WTC11 (cell line): ENCODE data around the gene ZSCAN20. TPM values are rescaled to one million over a fixed set of nuclear protein-coding genes. Genes with fewer than 3 reads are reported as not detected.

ENCODE experiments used
- ATAC-seq: fragments of 200-7000 bp; cut with Tn5 transposase; 2 replicates; pipeline ENCODE4 v1.10.0; 2021; ENCODE audit warnings: mild to moderate bottlenecking, moderate library complexity
- CTCF ChIA-PET: fragments of 300-600 bp; sonication (Branson Sonifier 250); formaldehyde crosslinking; loops from one replicate; lab custom pipeline; 2021; ENCODE audit warnings: antibody characterized with exemption; lab: Charles Lee
- POLR2A ChIA-PET: fragments of 350-600 bp; sonication (Branson Sonifier 250); formaldehyde crosslinking; loops from one replicate; lab custom pipeline; 2021; ENCODE audit warnings: antibody characterized with exemption; lab: Charles Lee
- DNase-seq: peaks from one replicate; pipeline ENCODE4 v3.0.0; 2021; ENCODE audit warnings: low spot score
- H3K27ac Mint-ChIP-seq: 2 replicates; pipeline ENCODE4 v1.8.0; 2021; ENCODE audit warnings: mixed read lengths
- H3K27me3 Mint-ChIP-seq: 2 replicates; pipeline ENCODE4 v1.8.0; 2021; ENCODE audit warnings: low read depth, mild to moderate bottlenecking, moderate library complexity, mixed read lengths
- H3K36me3 Mint-ChIP-seq: 2 replicates; pipeline ENCODE4 v1.8.0; 2021; ENCODE audit warnings: mixed read lengths
- H3K4me1 Mint-ChIP-seq: 2 replicates; pipeline ENCODE4 v1.8.0; 2022; ENCODE audit warnings: mixed read lengths
- H3K4me3 Mint-ChIP-seq: 2 replicates; pipeline ENCODE4 v1.8.0; 2021; ENCODE audit warnings: mild to moderate bottlenecking, moderate library complexity, mixed read lengths
- H3K9me3 Mint-ChIP-seq: 2 replicates; pipeline ENCODE4 v1.8.0; 2021; ENCODE audit warnings: mixed read lengths
- CREM ChIP-seq: sonication (generic); formaldehyde crosslinking; IDR thresholded peaks from 2 replicates; pipeline ENCODE4 v1.8.1; 2022; ENCODE audit warnings: mild to moderate bottlenecking, missing genetic modification reagents, moderate library complexity
- ERG ChIP-seq: fragments of 250-450 bp; sonication (Bioruptor Pico); IDR thresholded peaks from 2 replicates; pipeline ENCODE4 v1.8.0; 2021; ENCODE audit warnings: mild to moderate bottlenecking
- JAZF1 ChIP-seq: fragments of 250-450 bp; sonication (Bioruptor Pico); IDR thresholded peaks from 2 replicates; pipeline ENCODE4 v1.9.0; 2021; ENCODE audit warnings: moderate library complexity, mild to moderate bottlenecking, inconsistent platforms
- PREB ChIP-seq: sonication (generic); formaldehyde crosslinking; IDR thresholded peaks from 2 replicates; pipeline ENCODE4 v1.8.1; 2022; ENCODE audit warnings: mild to moderate bottlenecking, missing genetic modification reagents, moderate library complexity, borderline replicate concordance
- SMAD3 ChIP-seq: sonication (generic); formaldehyde crosslinking; IDR thresholded peaks from 2 replicates; pipeline ENCODE4 v1.8.0; 2022; ENCODE audit warnings: missing genetic modification reagents, mild to moderate bottlenecking, borderline replicate concordance
- SP1 ChIP-seq: sonication (generic); formaldehyde crosslinking; conservative IDR thresholded peaks from 2 replicates; pipeline ENCODE4 v1.8.1; 2022; ENCODE audit warnings: missing genetic modification reagents
- TCF7 ChIP-seq: sonication (generic); formaldehyde crosslinking; IDR thresholded peaks from 2 replicates; pipeline ENCODE4 v1.8.0; 2022; ENCODE audit warnings: mild to moderate bottlenecking, low read depth, missing genetic modification reagents, moderate library complexity
- TEAD1 ChIP-seq: sonication (generic); formaldehyde crosslinking; IDR thresholded peaks from 2 replicates; pipeline ENCODE4 v1.8.0; 2022; ENCODE audit warnings: mild to moderate bottlenecking, missing genetic modification reagents
- ZBTB43 ChIP-seq: sonication (generic); formaldehyde crosslinking; IDR thresholded peaks from 2 replicates; pipeline ENCODE4 v1.8.1; 2023; ENCODE audit warnings: mild to moderate bottlenecking, missing genetic modification reagents
- ZNF263 ChIP-seq: sonication (generic); formaldehyde crosslinking; IDR thresholded peaks from 2 replicates; pipeline ENCODE4 v1.8.1; 2022; ENCODE audit warnings: low read depth, mild to moderate bottlenecking, moderate library complexity, missing genetic modification reagents
- ZNF423 ChIP-seq: fragments of 250-450 bp; sonication (Bioruptor Pico); IDR thresholded peaks from 2 replicates; pipeline ENCODE4 v2.1.2; 2022; ENCODE audit warnings: mild to moderate bottlenecking, moderate library complexity
- ZNF425 ChIP-seq: fragments of 250-450 bp; sonication (Bioruptor Pico); conservative IDR thresholded peaks from 2 replicates; pipeline ENCODE4 v1.9.0; 2021; ENCODE audit warnings: mild to moderate bottlenecking
- ZSCAN18 ChIP-seq: fragments of 250-450 bp; sonication (Bioruptor Pico); IDR thresholded peaks from 2 replicates; pipeline ENCODE4 v2.1.2; 2022; ENCODE audit warnings: mild to moderate bottlenecking, moderate library complexity
- total RNA-seq: library from RNA; stranded (reverse); gene quantifications from 3 replicates; pipeline ENCODE4 v1.2.3, GENCODE V29; 2021
- TF ChIP-seq, protein P1 (sequence below): sonication (generic); formaldehyde crosslinking; IDR thresholded peaks from 2 replicates; pipeline ENCODE4 v1.8.1; 2023; ENCODE audit warnings: mild to moderate bottlenecking, moderate library complexity, missing genetic modification reagents
- TF ChIP-seq, protein P2 (sequence below): sonication (generic); formaldehyde crosslinking; IDR thresholded peaks from 2 replicates; pipeline ENCODE4 v1.8.0; 2023; ENCODE audit warnings: missing genetic modification reagents, mild to moderate bottlenecking, borderline replicate concordance
- TF ChIP-seq, protein P3 (sequence below): sonication (generic); formaldehyde crosslinking; IDR thresholded peaks from 2 replicates; pipeline ENCODE4 v1.8.1; 2022; ENCODE audit warnings: low read depth, missing genetic modification reagents, borderline replicate concordance

ZSCAN20 gene
- total RNA-seq, 1 experiment from 2014 or later, result 3.7 TPM

DNA sequence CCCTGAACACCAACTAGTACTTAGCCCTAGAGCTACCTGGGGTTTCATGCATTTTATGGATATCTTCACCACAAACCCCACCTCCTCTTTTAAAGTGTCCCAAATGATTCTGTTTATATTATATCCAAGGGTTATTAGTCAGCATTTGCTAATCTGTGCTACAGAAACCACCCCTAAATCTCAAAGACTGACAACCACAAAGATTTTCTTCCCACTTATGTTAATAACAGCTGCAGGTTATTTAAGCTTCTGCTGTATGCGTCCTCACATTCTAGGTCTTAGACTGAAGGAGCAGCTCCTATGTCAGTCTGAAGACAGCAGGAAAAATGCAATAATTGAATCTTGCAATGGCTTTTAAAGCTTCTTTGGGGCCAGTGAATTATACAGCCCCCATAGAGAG is 30.3 kb upstream of the ZSCAN20 start (continued):
- TF ChIP-seq, protein P1, sequence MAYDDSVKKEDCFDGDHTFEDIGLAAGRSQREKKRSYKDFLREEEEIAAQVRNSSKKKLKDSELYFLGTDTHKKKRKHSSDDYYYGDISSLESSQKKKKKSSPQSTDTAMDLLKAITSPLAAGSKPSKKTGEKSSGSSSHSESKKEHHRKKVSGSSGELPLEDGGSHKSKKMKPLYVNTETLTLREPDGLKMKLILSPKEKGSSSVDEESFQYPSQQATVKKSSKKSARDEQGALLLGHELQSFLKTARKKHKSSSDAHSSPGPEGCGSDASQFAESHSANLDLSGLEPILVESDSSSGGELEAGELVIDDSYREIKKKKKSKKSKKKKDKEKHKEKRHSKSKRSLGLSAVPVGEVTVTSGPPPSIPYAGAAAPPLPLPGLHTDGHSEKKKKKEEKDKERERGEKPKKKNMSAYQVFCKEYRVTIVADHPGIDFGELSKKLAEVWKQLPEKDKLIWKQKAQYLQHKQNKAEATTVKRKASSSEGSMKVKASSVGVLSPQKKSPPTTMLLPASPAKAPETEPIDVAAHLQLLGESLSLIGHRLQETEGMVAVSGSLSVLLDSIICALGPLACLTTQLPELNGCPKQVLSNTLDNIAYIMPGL (CRISPR knock-in tag), result no peak
- TF ChIP-seq CREM (CRISPR knock-in tag), result no peak
- no peak for TF ChIP-seq ERG (CRISPR knock-in tag)
- TF ChIP-seq, protein P2, sequence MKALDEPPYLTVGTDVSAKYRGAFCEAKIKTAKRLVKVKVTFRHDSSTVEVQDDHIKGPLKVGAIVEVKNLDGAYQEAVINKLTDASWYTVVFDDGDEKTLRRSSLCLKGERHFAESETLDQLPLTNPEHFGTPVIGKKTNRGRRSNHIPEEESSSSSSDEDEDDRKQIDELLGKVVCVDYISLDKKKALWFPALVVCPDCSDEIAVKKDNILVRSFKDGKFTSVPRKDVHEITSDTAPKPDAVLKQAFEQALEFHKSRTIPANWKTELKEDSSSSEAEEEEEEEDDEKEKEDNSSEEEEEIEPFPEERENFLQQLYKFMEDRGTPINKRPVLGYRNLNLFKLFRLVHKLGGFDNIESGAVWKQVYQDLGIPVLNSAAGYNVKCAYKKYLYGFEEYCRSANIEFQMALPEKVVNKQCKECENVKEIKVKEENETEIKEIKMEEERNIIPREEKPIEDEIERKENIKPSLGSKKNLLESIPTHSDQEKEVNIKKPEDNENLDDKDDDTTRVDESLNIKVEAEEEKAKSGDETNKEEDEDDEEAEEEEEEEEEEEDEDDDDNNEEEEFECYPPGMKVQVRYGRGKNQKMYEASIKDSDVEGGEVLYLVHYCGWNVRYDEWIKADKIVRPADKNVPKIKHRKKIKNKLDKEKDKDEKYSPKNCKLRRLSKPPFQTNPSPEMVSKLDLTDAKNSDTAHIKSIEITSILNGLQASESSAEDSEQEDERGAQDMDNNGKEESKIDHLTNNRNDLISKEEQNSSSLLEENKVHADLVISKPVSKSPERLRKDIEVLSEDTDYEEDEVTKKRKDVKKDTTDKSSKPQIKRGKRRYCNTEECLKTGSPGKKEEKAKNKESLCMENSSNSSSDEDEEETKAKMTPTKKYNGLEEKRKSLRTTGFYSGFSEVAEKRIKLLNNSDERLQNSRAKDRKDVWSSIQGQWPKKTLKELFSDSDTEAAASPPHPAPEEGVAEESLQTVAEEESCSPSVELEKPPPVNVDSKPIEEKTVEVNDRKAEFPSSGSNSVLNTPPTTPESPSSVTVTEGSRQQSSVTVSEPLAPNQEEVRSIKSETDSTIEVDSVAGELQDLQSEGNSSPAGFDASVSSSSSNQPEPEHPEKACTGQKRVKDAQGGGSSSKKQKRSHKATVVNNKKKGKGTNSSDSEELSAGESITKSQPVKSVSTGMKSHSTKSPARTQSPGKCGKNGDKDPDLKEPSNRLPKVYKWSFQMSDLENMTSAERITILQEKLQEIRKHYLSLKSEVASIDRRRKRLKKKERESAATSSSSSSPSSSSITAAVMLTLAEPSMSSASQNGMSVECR (CRISPR knock-in tag), result no peak
- TF ChIP-seq ZBTB43 (CRISPR knock-in tag), result no peak
- TF ChIP-seq ZNF423 (CRISPR knock-in tag), result no peak
- TF ChIP-seq ZNF263 (CRISPR knock-in tag), result no peak
- TF ChIP-seq SMAD3, result no peak
- TF ChIP-seq PREB (CRISPR knock-in tag), result no peak

- ATAC-seq (peak; percentile 50), DNase-seq (no peak)
- Mint-ChIP-seq H3K27me3 (peaks cover 19% of the 10 kb centered on the region), H3K4me3 (no peak overlapping the region), H3K9me3 (no peaks in the 10 kb centered on the region), H3K27ac (no peak overlapping the region), H3K36me3 (no peaks in the 10 kb centered on the region), H3K4me1 (peaks cover 13% of the 10 kb centered on the region)
- no peak for TF ChIP-seq JAZF1 (CRISPR knock-in tag)
- ChIA-PET CTCF (interaction anchor here (0.7 to 3.5 kb wide), 6 partner anchors 12 to 148 kb away, joined by 3 to 25 read pairs (median 4); no protein-coding TSS in a partner anchor), POLR2A (no interaction called here)
Observed at GRCh38 chr1:33443080-33443704, 29.3 kb upstream of the ZSCAN20 start.

DNA sequence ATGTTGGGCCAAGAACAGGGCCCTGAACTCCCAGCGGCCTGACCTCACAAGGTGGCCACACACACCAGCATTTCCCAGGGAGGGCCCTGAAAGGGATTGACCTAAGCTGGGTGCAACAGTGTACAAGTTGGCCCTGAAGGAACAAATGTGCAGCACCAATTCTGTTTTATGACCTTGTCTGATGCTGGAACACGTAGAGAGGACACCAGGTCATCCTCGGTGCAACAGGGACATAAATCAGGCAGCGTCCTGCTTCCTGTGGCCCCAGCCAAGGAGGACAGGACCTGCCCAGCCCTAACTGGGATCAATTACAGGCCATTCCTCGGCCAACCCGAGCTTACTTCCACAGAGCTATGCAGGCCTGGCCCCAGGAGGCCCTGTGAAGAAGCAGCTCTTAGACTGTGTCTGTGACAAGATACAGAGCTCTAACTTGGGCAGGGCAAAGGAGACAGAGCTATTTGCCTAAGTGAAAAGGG is 28.7 kb upstream of the ZSCAN20 start:
- peaks cover 23% of the 10 kb centered on the region for H3K27me3 Mint-ChIP-seq
- ATAC-seq, result peak; percentile 50
- TF ChIP-seq, protein P3, sequence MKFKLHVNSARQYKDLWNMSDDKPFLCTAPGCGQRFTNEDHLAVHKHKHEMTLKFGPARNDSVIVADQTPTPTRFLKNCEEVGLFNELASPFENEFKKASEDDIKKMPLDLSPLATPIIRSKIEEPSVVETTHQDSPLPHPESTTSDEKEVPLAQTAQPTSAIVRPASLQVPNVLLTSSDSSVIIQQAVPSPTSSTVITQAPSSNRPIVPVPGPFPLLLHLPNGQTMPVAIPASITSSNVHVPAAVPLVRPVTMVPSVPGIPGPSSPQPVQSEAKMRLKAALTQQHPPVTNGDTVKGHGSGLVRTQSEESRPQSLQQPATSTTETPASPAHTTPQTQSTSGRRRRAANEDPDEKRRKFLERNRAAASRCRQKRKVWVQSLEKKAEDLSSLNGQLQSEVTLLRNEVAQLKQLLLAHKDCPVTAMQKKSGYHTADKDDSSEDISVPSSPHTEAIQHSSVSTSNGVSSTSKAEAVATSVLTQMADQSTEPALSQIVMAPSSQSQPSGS (CRISPR knock-in tag), result no peak
- TF ChIP-seq ZNF425 (no peak), TCF7 (CRISPR knock-in tag) (no peak), ZSCAN18 (CRISPR knock-in tag) (no peak), SP1 (CRISPR knock-in tag) (no peak), TEAD1 (CRISPR knock-in tag) (no peak)

More for the DNA sequence above, 28.7 kb upstream of the ZSCAN20 start:
- Mint-ChIP-seq H3K4me3 (no peak overlapping the region), H3K4me1 (peaks cover 13% of the 10 kb centered on the region), H3K9me3 (no peaks in the 10 kb centered on the region), H3K27ac (no peak overlapping the region), H3K36me3 (no peaks in the 10 kb centered on the region)
- ChIA-PET CTCF (interaction anchor here (0.8 to 3.5 kb wide), 6 partner anchors 12 to 169 kb away, joined by 3 to 25 read pairs (median 4); no protein-coding TSS in a partner anchor), POLR2A (no interaction called here)
- DNase-seq, result no peak
